OCI-LY3 (cell line): ENCODE results near the gene TMEM178B.

Experiments used
- EZH2phosphoT487 ChIP-seq: fragments of 200-600 bp; shearing (Covaris generic); IDR thresholded peaks from 2 replicates; pipeline ENCODE4 v1.6.1; 2018; ENCODE audit warnings: antibody characterized with exemption, mixed run types, low read depth
- TF ChIP-seq, protein P1 (sequence below): fragments of 200-600, 300-600 bp; sonication (generic); IDR thresholded peaks from 2 replicates; pipeline ENCODE4 v1.5.1; 2014; ENCODE audit warnings: antibody characterized with exemption, low read length, low read depth

DNA sequence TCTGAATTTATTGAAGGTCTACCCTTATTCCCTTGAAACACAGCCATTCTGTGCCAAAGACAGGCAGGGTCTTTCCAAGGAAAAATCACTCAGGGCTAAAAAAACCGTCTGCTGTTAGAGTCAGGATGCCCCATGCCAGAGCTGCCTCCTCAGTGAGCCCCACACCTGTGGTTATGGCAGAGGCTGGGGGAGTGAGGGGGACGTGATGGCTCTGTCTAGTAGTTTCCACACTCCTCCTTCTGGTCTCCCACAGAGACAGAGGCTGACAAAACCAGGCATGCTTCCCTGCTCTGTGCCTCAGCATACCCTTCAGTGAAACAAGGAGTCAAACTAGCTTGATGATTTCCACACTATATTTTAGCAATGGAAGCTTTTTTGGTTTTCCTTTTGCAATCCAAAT is 365.3 kb downstream of the TMEM178B start:
- TF ChIP-seq, protein P1, sequence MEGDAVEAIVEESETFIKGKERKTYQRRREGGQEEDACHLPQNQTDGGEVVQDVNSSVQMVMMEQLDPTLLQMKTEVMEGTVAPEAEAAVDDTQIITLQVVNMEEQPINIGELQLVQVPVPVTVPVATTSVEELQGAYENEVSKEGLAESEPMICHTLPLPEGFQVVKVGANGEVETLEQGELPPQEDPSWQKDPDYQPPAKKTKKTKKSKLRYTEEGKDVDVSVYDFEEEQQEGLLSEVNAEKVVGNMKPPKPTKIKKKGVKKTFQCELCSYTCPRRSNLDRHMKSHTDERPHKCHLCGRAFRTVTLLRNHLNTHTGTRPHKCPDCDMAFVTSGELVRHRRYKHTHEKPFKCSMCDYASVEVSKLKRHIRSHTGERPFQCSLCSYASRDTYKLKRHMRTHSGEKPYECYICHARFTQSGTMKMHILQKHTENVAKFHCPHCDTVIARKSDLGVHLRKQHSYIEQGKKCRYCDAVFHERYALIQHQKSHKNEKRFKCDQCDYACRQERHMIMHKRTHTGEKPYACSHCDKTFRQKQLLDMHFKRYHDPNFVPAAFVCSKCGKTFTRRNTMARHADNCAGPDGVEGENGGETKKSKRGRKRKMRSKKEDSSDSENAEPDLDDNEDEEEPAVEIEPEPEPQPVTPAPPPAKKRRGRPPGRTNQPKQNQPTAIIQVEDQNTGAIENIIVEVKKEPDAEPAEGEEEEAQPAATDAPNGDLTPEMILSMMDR: no peak
- TF ChIP-seq EZH2phosphoT487: no peak
